SK-N-SH (cell line): ENCODE measurements around the gene CHL1. TPM values are rescaled to one million over a fixed set of nuclear protein-coding genes. Genes with fewer than 3 reads are reported as not detected.

Experiments
- CTCF ChIA-PET: fragments of 300-600, 350-600 bp; formaldehyde crosslinking; extraction: SDS; loops from one replicate; lab custom pipeline; 2021; lab: Yijun Ruan, JAX
- POLR2A ChIA-PET: fragments of 350-600 bp; sonication (Branson Sonifier 250); formaldehyde crosslinking; extraction: SDS; loops from one replicate; lab custom pipeline; 2020; ENCODE audit warnings: antibody characterized with exemption, inconsistent platforms; lab: Yijun Ruan, JAX
- DNase-seq: peaks from one replicate; pipeline ENCODE4 v3.0.0; 2012
- H2AFZ ChIP-seq: fragments of 200-600 bp; sonication (generic); 2 replicates; pipeline ENCODE4 v1.8.1; 2016; ENCODE audit warnings: antibody characterized with exemption, mild to moderate bottlenecking, low read depth
- H3F3A ChIP-seq: fragments of 200-600 bp; sonication (generic); replicated peaks from 2 replicates; pipeline ENCODE3; 2016; ENCODE audit warnings: antibody characterized with exemption, mild to moderate bottlenecking; ENCODE audit not compliant: insufficient read depth
- H3K27ac ChIP-seq, 2 experiments: fragments of 200-500 bp in 1 of 2; fragments of 200-600 bp in 1 of 2; sonication (Bioruptor generic) in 1 of 2; sonication (generic), shearing (Covaris generic) in 1 of 2; 2 replicates each; pipeline versions ENCODE4 v1.5.1 to v1.6.1; 2014 to 2016; ENCODE audit warnings: low read depth in 2 of 2, inconsistent platforms in 1 of 2, low read length in 1 of 2, mild to moderate bottlenecking in 1 of 2, mixed read lengths in 1 of 2
- H3K27me3 ChIP-seq: fragments of 200-600 bp; sonication (generic), shearing (Covaris generic); 2 replicates; pipeline ENCODE4 v1.6.1; 2016; ENCODE audit warnings: mixed run types; ENCODE audit not compliant: insufficient read depth
- H3K36me3 ChIP-seq, 2 experiments: fragments of 200-500 bp in 1 of 2; fragments of 200-600 bp in 1 of 2; sonication (Bioruptor generic) in 1 of 2; sonication (generic) in 1 of 2; replicated peaks in 1 of 2; 2 replicates each; pipeline versions ENCODE3 to v1.5.1; 2014 to 2016; ENCODE audit warnings: low read length in 1 of 2, mild to moderate bottlenecking in 1 of 2; ENCODE audit not compliant: insufficient read depth in 2 of 2, control insufficient read depth in 1 of 2
- H3K4me1 ChIP-seq, 2 experiments: fragments of 200-500 bp in 1 of 2; fragments of 200-600 bp in 1 of 2; sonication (Bioruptor generic) in 1 of 2; sonication (generic), shearing (Covaris generic) in 1 of 2; 2 replicates each; pipeline versions ENCODE4 v1.5.1 to v1.6.1; 2014 to 2016; ENCODE audit warnings: low read depth in 1 of 2, low read length in 1 of 2, mixed run types in 1 of 2; ENCODE audit not compliant: insufficient read depth in 2 of 2, control insufficient read depth in 1 of 2
- H3K4me2 ChIP-seq: fragments of 200-600 bp; sonication (generic), shearing (Covaris generic); 2 replicates; pipeline ENCODE4 v1.6.1; 2017; ENCODE audit warnings: mixed run types
- H3K4me3 ChIP-seq, 2 experiments: fragments of 200-500 bp in 1 of 2; fragments of 200-600 bp in 1 of 2; sonication (Bioruptor generic) in 1 of 2; sonication (generic), shearing (Covaris generic) in 1 of 2; 2 replicates each; pipeline versions ENCODE4 v1.5.1 to v1.8.1; 2014 to 2016; ENCODE audit warnings: low read depth in 2 of 2, inconsistent platforms in 1 of 2, low read length in 1 of 2, mild to moderate bottlenecking in 1 of 2, mixed read lengths in 1 of 2, moderate library complexity in 1 of 2
- H3K79me2 ChIP-seq: fragments of 200-600 bp; sonication (generic); 2 replicates; pipeline ENCODE4 v1.8.1; 2017; ENCODE audit warnings: mild to moderate bottlenecking; ENCODE audit not compliant: insufficient read depth
- H3K9ac ChIP-seq: fragments of 200-600 bp; sonication (generic); 2 replicates; pipeline ENCODE4 v1.6.1; 2017; ENCODE audit warnings: mixed run types
- H3K9me2 ChIP-seq: fragments of 200-600 bp; sonication (generic); 2 replicates; pipeline ENCODE4 v1.6.1; 2017; ENCODE audit warnings: mixed run types
- H3K9me3 ChIP-seq: fragments of 200-600 bp; sonication (generic); 2 replicates; pipeline ENCODE4 v1.6.1; 2017; ENCODE audit warnings: mixed run types, mild to moderate bottlenecking, moderate library complexity
- H4K20me1 ChIP-seq: fragments of 200-600 bp; sonication (generic); 2 replicates; pipeline ENCODE4 v1.6.1; 2017; ENCODE audit warnings: mild to moderate bottlenecking, mixed run types; ENCODE audit not compliant: insufficient read depth
- ELF1 ChIP-seq: IDR thresholded peaks from 2 replicates; pipeline ENCODE4 v1.4.0; 2012
- EP300 ChIP-seq, 2 experiments: IDR thresholded peaks; 2 replicates each; pipeline versions ENCODE4 v1.4.0 to v1.6.1; 2012; ENCODE audit warnings: borderline replicate concordance in 1 of 2, low read depth in 1 of 2, low read length in 1 of 2
- EZH2phosphoT487 ChIP-seq: fragments of 200-600 bp; sonication (generic); IDR thresholded peaks from 2 replicates; pipeline ENCODE4 v1.6.1; 2017; ENCODE audit warnings: low read depth, mixed run types, mild to moderate bottlenecking, antibody characterized with exemption, moderate library complexity, borderline replicate concordance
- FOSL2 ChIP-seq: IDR thresholded peaks from 2 replicates; pipeline ENCODE4 v1.4.0; 2012; ENCODE audit warnings: low read depth, mild to moderate bottlenecking, moderate library complexity, borderline replicate concordance
- FOXM1 ChIP-seq: IDR thresholded peaks from 2 replicates; pipeline ENCODE4 v1.4.0; 2012; ENCODE audit warnings: low read depth, mild to moderate bottlenecking
- MXI1 ChIP-seq: IDR thresholded peaks from 2 replicates; pipeline ENCODE4 v1.6.1; 2012; ENCODE audit warnings: mild to moderate bottlenecking, low read depth, low read length, improper control_type of control experiment
- NFIC ChIP-seq: IDR thresholded peaks from 2 replicates; pipeline ENCODE4 v1.4.0; 2012; ENCODE audit warnings: borderline replicate concordance
- NRF1 ChIP-seq: IDR thresholded peaks from 2 replicates; pipeline ENCODE4 v1.6.1; 2012; ENCODE audit warnings: low read depth, mild to moderate bottlenecking, low read length
- RXRA ChIP-seq: IDR thresholded peaks from 2 replicates; pipeline ENCODE4 v1.4.0; 2012; ENCODE audit warnings: low read depth, mild to moderate bottlenecking, borderline replicate concordance
- SIN3A ChIP-seq: IDR thresholded peaks from 2 replicates; pipeline ENCODE4 v1.6.1; 2012; ENCODE audit warnings: low read depth, mild to moderate bottlenecking, low read length, moderate library complexity, borderline replicate concordance
- SMC3 ChIP-seq: IDR thresholded peaks from 2 replicates; pipeline ENCODE4 v1.6.1; 2012; ENCODE audit warnings: low read depth, low read length, improper control_type of control experiment
- TAF1 ChIP-seq: IDR thresholded peaks from 2 replicates; pipeline ENCODE4 v1.6.1; 2012; ENCODE audit warnings: low read depth, mild to moderate bottlenecking, low read length, moderate library complexity, borderline replicate concordance
- ZBTB33 ChIP-seq: IDR thresholded peaks from 2 replicates; pipeline ENCODE4 v1.4.0; 2012; ENCODE audit warnings: low read depth, borderline replicate concordance
- WGBS: methylation state at CpG from one replicate; pipeline ENCODE4 v1.1.6; 2017; ENCODE audit warnings: low lambda C conversion rate; 5-methylcytosine and 5-hydroxymethylcytosine counted together
- polyA plus RNA-seq, 3 experiments: library from polyadenylated mRNA; depleted of rRNA; stranded (reverse); fragments of >200 nt; gene quantifications; 2 replicates each; pipeline ENCODE4 v1.2.3, GENCODE V29; 2012

CHL1 gene
- polyA plus RNA-seq, 1 of the 3 experiments (the other 2 are of a cell fraction), result not detected

GRCh38 chr3:217099-217813 is 20.7 kb downstream of the CHL1 start:
- H3K79me2 ChIP-seq, result no peaks in the 10 kb centered on the region
- no peak for TF ChIP-seq NFIC
- TF ChIP-seq EZH2phosphoT487, result no peak
- TF ChIP-seq ZBTB33, result no peak
- no peak for TF ChIP-seq FOSL2
- TF ChIP-seq SMC3, result no peak
- TF ChIP-seq EP300 (IDR thresholded peaks at IDR 0.05; ENCODE audit: borderline replicate concordance in 1 of 2, low read depth in 1 of 2, low read length in 1 of 2), result no peak
- TF ChIP-seq ELF1, result no peak
- no peak for TF ChIP-seq FOXM1
- no peak for TF ChIP-seq TAF1
- TF ChIP-seq, all 33 proteins: peak for 0
- Histone ChIP-seq H3K4me3 (no peak overlapping the region), H3F3A (no peaks in the 10 kb centered on the region), H4K20me1 (no peaks in the 10 kb centered on the region), H3K36me3 (no peaks in the 10 kb centered on the region), H3K4me2 (no peak overlapping the region), H3K9me2 (no peaks in the 10 kb centered on the region), H3K27me3 (no peaks in the 10 kb centered on the region), H3K9ac (no peak overlapping the region), H3K9me3 (no peaks in the 10 kb centered on the region), H3K27ac (no peak overlapping the region), H2AFZ (no peak overlapping the region), H3K4me1 (no peaks in the 10 kb centered on the region)
- CTCF ChIA-PET, result interaction anchor here (0.6 to 2.1 kb wide), 2 partner anchors 9 to 137 kb away, joined by 3 to 6 read pairs; no protein-coding TSS in a partner anchor
- POLR2A ChIA-PET, result no interaction called here
- WGBS, result 32% methylated on average over 5 of the region's 5 CpGs
- DNase-seq, result no peak

GRCh38 chr3:217948-218347 is 21.4 kb downstream of the CHL1 start:
- CTCF ChIA-PET, result interaction anchor here (0.6 to 2.1 kb wide), 2 partner anchors 10 to 136 kb away, joined by 3 to 6 read pairs; no protein-coding TSS in a partner anchor

More at GRCh38 chr3:217948-218347, 21.4 kb downstream of the CHL1 start:
- Histone ChIP-seq H3F3A (no peaks in the 10 kb centered on the region), H3K9me3 (no peaks in the 10 kb centered on the region), H3K9me2 (no peaks in the 10 kb centered on the region), H3K4me1 (no peaks in the 10 kb centered on the region), H3K36me3 (no peaks in the 10 kb centered on the region), H3K4me3 (no peak overlapping the region), H3K27ac (no peak overlapping the region), H4K20me1 (no peaks in the 10 kb centered on the region), H3K4me2 (no peak overlapping the region), H3K79me2 (no peaks in the 10 kb centered on the region), H3K9ac (no peak overlapping the region), H2AFZ (no peak overlapping the region), H3K27me3 (no peaks in the 10 kb centered on the region)
- no peak for TF ChIP-seq RXRA
- TF ChIP-seq SIN3A, result no peak
- no peak for TF ChIP-seq EZH2phosphoT487
- no peak for TF ChIP-seq MXI1
- no peak for TF ChIP-seq NRF1
- DNase-seq, result no peak
- POLR2A ChIA-PET, result no interaction called here
- WGBS, result 48% methylated on average over 2 of the region's 2 CpGs
